Psoas muscle (tissue), 8 donors: ENCODE results near the gene HMSD. TPM values are rescaled to one million over a fixed set of nuclear protein-coding genes. Genes with fewer than 3 reads are reported as not detected.

ENCODE experiments used
- ATAC-seq, 4 donors: fragments of 200-7000 bp; cut with Tn5 transposase; one replicate each; pipeline ENCODE4 v1.9.1; 2020; ENCODE audit warnings: moderate library complexity in 3 of 4, mild to moderate bottlenecking in 2 of 4
- DNase-seq, 2 donors: peaks; one replicate each; pipeline ENCODE4 v3.0.0-alpha.2; 2020
- H3K27ac ChIP-seq: fragments of 200-600 bp; one replicate; pipeline ENCODE4 v1.8.0; 2022
- H3K27me3 ChIP-seq, 3 donors: fragments of 200-600 bp in 1 of 3; one replicate each; pipeline versions ENCODE4 v1.6.1 to v1.8.0; 2013 to 2022; ENCODE audit warnings: low read length in 2 of 3, mild to moderate bottlenecking in 2 of 3, moderate library complexity in 1 of 3; ENCODE audit not compliant: insufficient read depth in 3 of 3
- H3K36me3 ChIP-seq, 2 donors: fragments of 200-600 bp in 1 of 2; one replicate each; pipeline versions ENCODE4 v1.6.1 to v1.8.0; 2013 to 2022; ENCODE audit warnings: low read depth in 1 of 2, mild to moderate bottlenecking in 1 of 2, moderate library complexity in 1 of 2; ENCODE audit not compliant: insufficient read depth in 1 of 2
- H3K4me1 ChIP-seq: fragments of 200-600 bp; one replicate; pipeline ENCODE4 v1.8.0; 2022
- H3K4me3 ChIP-seq: fragments of 200-600 bp; one replicate; pipeline ENCODE4 v1.8.0; 2022; ENCODE audit warnings: mild to moderate bottlenecking
- H3K9me3 ChIP-seq: fragments of 200-600 bp; one replicate; pipeline ENCODE4 v1.8.0; 2022
- WGBS, 3 donors: extraction: QIAGEN DNeasy Blood & Tissue Kit; methylation state at CpG; one replicate each; pipeline versions ENCODE4 v1.1.6 to v1.1.7; 2013; 5-methylcytosine and 5-hydroxymethylcytosine counted together
- intact Hi-C, 2 donors: fragments of 100-400 bp; cut with DNase I; formaldehyde crosslinking; loops; one replicate each; pipeline versions ENCODE4 v1.11.0 to v1.14.2; 2022
- polyA plus RNA-seq, 3 donors: library from polyadenylated mRNA; stranded (reverse); fragments of 200-250 nt; gene quantifications; one replicate each; pipeline ENCODE4 v1.2.3, GENCODE V29; 2013
- total RNA-seq, 4 donors: library from RNA; stranded (reverse); fragmentation: NEBNext Ultra II Directional in 2 of 4; extraction: Animal tissue kit (Norgen Biotek cat#: 25700) in 2 of 4; gene quantifications; one replicate each; pipeline versions ENCODE4 v1.2.1 to v1.2.4, GENCODE V29; 2021 to 2023
- TF ChIP-seq, protein P1 (sequence below): fragments of 200-600 bp; IDR thresholded peaks from one replicate; pipeline ENCODE4 v1.8.0; 2022; ENCODE audit warnings: antibody characterized with exemption
- donor health status: healthy with polysubstance abuse.
- donor health status: DM: no; HTN: no; CAD: no; lungs with moderate emphysema.
- donor health status: Bipolar disorder and iron deficiency.
- donor health status: healthy.
- donor health status: DM: yes; HTN: yes; CAD: no.
- donor health status: DM: no; HTN: no; CAD: no.
- donor health status: DM: no; HTN: no; CAD: no.
- donor health status: DM: yes; HTN: yes; CAD: no.

HMSD gene
- total and polyA plus RNA-seq, 7 donors, result 0.03 TPM; not detected in 6

DNA sequence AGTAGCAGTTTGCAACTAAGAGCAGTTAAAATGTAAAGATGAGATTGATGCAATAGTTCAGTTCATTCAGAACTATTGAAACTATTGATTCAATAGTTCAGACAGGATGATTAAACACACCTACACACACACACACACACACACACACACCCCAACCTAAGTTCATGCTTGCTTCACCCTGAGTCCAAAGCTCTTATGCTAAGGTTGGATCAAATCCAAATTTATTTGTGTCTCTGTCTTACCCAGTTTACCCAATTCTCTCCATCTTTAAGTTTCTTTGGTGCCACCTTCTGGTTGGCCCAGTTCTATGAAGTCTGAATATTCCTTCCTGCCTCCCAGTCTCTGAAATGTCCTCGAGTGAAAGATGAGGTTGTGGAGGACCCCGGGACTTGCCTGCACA lies 25.9 kb downstream of the HMSD start:
- Histone ChIP-seq H3K27me3 (no peaks in the 10 kb centered on the region), H3K4me1 (no peaks in the 10 kb centered on the region), H3K4me3 (no peak overlapping the region), H3K9me3 (no peaks in the 10 kb centered on the region), H3K36me3 (no peaks in the 10 kb centered on the region), H3K27ac (no peak overlapping the region)
- intact Hi-C loops, result no loop called here
- no peak for ATAC-seq
- no peak for DNase-seq
- 30 to 42% (median 35%) methylated on average over 2 of the region's 2 CpGs for WGBS, 3 donors
- TF ChIP-seq, protein P1, sequence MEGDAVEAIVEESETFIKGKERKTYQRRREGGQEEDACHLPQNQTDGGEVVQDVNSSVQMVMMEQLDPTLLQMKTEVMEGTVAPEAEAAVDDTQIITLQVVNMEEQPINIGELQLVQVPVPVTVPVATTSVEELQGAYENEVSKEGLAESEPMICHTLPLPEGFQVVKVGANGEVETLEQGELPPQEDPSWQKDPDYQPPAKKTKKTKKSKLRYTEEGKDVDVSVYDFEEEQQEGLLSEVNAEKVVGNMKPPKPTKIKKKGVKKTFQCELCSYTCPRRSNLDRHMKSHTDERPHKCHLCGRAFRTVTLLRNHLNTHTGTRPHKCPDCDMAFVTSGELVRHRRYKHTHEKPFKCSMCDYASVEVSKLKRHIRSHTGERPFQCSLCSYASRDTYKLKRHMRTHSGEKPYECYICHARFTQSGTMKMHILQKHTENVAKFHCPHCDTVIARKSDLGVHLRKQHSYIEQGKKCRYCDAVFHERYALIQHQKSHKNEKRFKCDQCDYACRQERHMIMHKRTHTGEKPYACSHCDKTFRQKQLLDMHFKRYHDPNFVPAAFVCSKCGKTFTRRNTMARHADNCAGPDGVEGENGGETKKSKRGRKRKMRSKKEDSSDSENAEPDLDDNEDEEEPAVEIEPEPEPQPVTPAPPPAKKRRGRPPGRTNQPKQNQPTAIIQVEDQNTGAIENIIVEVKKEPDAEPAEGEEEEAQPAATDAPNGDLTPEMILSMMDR, result no peak

DNA sequence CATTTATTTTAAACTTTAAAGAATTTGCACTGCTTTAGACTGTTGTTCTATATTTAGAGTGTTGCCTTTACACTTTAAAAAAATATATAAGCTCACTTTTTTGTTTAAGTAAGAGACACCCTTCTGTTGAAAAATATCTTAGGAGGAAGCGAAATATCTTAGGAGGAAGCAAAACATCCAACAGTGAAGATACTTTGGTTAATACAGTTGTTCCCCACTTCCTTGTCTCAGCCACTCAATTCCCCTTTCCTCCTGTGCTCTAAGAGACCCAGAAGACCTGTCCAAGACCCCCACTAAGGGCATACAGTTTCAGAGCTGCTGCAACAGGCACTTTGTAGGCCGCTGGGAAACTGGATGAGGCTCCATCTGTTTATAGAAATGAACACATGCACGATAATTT lies 26.5 kb downstream of the HMSD start:
- ATAC-seq, result no peak
- WGBS, 3 donors, result 60 to 64% (median 63%) methylated on average over 3 of the region's 3 CpGs
- DNase-seq, result no peak
- intact Hi-C loops, result no loop called here
- H3K27ac ChIP-seq, result no peak overlapping the region
- TF ChIP-seq, protein P1, result no peak
- H3K27me3 ChIP-seq, result no peaks in the 10 kb centered on the region
- H3K4me3 ChIP-seq, result no peak overlapping the region
- H3K36me3 ChIP-seq, result no peaks in the 10 kb centered on the region
- no peaks in the 10 kb centered on the region for H3K4me1 ChIP-seq
- no peaks in the 10 kb centered on the region for H3K9me3 ChIP-seq

DNA sequence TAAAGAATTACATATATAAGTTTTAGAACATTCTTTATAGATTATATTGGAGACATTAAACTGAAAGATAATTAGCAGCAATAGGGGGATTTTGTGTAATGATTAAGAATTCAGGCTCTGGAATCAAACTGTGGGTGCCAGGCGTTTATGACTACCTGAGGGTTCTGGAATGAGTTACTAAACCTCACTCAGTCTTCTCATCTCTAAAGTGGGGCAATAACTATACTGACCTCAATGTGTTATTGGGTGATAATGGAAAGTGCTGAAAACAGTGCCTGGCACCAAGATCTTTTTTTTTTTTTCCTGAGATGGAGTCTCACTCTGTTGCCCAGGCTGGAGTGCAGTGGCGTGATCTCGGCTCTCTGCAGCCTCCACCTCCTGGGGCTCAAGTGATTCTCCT lies 27.9 kb downstream of the HMSD start:
- H3K9me3 ChIP-seq, result no peaks in the 10 kb centered on the region
- no peak overlapping the region for H3K27ac ChIP-seq
- TF ChIP-seq, protein P1, result no peak
- no peak for DNase-seq
- WGBS, 3 donors, result 85 to 94% (median 93%) methylated on average over 3 of the region's 3 CpGs
- H3K36me3 ChIP-seq, result peaks cover 5 to 11% of the 10 kb centered on the region in 2 donors
- intact Hi-C loops, result no loop called here
- H3K27me3 ChIP-seq, result no peaks in the 10 kb centered on the region
- H3K4me1 ChIP-seq, result no peaks in the 10 kb centered on the region
- ATAC-seq, result no peak
- no peak overlapping the region for H3K4me3 ChIP-seq

DNA sequence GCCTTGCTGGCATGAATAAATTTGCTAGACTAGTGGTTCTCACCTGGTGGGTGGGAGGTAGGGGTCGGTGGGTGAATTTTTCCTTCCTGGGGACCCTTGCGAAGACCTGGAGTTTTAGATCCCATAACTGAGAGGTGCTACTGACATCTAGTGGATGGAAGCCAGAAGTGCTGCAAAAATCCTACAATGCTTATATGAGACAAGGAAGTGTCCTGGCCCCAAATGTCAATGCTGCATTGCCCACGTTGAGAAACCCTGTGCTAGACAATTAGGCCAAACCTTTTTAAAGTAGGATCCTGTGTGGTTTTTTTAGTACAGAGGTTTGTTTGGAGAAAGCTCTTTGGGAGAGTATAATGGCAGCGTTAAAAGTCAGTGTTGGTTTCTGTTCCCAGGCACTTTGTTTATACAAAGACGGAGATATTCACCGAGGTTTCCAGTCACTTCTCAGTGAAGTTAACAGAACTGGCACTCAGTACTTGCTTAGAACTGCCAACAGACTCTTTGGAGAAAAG lies 30.4 kb downstream of the HMSD start:
- H3K27ac ChIP-seq, result no peak overlapping the region
- ATAC-seq, result peak in 3 of 4 donors; percentile 68 to 90 (median 76)
- TF ChIP-seq, protein P1, result peak; percentile 71
- H3K9me3 ChIP-seq, result no peaks in the 10 kb centered on the region
- H3K4me3 ChIP-seq, result peak overlapping the region; percentile 23
- H3K36me3 ChIP-seq, result peaks cover 9 to 22% of the 10 kb centered on the region in 2 donors
- no peaks in the 10 kb centered on the region for H3K27me3 ChIP-seq
- DNase-seq, result no peak
- 13 to 27% (median 17%) methylated on average over 6 of the region's 6 CpGs for WGBS, 3 donors
- H3K4me1 ChIP-seq, result no peaks in the 10 kb centered on the region
- intact Hi-C loops, result no loop called here

DNA sequence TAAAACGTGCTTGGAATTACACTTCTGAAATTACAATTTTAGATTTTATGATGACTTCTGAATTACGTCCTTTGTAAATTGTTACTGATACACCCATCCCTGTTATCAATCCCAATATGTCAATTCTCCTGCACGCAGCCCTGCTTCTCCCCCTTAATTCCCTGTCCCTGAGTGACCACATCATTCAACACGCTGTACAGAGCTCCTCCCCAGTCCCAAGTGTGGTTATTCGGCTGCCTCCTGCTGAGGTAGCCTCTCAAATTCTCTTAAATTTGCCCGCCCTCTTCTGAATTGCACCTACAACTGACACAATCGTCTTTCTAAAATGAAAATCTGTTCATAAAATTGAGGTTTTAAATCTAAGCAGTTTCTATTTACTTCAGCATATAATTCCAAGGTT lies 30.9 kb downstream of the HMSD start:
- WGBS, 3 donors, result 53 to 75% (median 62%) methylated on average over 7 of the region's 7 CpGs
- Histone ChIP-seq H3K27me3 (no peaks in the 10 kb centered on the region), H3K36me3 (peaks cover 9 to 25% of the 10 kb centered on the region in 2 donors), H3K4me1 (no peaks in the 10 kb centered on the region), H3K27ac (no peak overlapping the region), H3K9me3 (no peaks in the 10 kb centered on the region), H3K4me3 (peak overlapping the region; percentile 23)
- DNase-seq (no peak), ATAC-seq (no peak)
- intact Hi-C loops, result loop anchor here in 1 of 2 donors (10.0 kb wide), 1 partner anchor 155 kb away; no protein-coding TSS in a partner anchor
- TF ChIP-seq, protein P1, result no peak
